Measurements from ENCODE around the gene SORBS1.

- TF ChIP-seq, protein P1, sequence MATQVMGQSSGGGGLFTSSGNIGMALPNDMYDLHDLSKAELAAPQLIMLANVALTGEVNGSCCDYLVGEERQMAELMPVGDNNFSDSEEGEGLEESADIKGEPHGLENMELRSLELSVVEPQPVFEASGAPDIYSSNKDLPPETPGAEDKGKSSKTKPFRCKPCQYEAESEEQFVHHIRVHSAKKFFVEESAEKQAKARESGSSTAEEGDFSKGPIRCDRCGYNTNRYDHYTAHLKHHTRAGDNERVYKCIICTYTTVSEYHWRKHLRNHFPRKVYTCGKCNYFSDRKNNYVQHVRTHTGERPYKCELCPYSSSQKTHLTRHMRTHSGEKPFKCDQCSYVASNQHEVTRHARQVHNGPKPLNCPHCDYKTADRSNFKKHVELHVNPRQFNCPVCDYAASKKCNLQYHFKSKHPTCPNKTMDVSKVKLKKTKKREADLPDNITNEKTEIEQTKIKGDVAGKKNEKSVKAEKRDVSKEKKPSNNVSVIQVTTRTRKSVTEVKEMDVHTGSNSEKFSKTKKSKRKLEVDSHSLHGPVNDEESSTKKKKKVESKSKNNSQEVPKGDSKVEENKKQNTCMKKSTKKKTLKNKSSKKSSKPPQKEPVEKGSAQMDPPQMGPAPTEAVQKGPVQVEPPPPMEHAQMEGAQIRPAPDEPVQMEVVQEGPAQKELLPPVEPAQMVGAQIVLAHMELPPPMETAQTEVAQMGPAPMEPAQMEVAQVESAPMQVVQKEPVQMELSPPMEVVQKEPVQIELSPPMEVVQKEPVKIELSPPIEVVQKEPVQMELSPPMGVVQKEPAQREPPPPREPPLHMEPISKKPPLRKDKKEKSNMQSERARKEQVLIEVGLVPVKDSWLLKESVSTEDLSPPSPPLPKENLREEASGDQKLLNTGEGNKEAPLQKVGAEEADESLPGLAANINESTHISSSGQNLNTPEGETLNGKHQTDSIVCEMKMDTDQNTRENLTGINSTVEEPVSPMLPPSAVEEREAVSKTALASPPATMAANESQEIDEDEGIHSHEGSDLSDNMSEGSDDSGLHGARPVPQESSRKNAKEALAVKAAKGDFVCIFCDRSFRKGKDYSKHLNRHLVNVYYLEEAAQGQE (IDR thresholded peaks at IDR 0.05; ENCODE audit: borderline replicate concordance in 1 of 2, low read depth in 1 of 2, low read length in 2 of 2) = no peak
- TF ChIP-seq HOXA3 (CRISPR knock-in tag; IDR thresholded peaks at IDR 0.05) = no peak
- TF ChIP-seq CTCF (CRISPR knock-in tag; IDR thresholded peaks at IDR 0.05) = no peak
- TF ChIP-seq SMARCE1 (IDR thresholded peaks at IDR 0.05; ENCODE audit: borderline replicate concordance) = no peak
- no peak for TF ChIP-seq POLR2AphosphoS5 (IDR thresholded peaks at IDR 0.05; ENCODE audit: low read depth, low read length)
- no peak for TF ChIP-seq ZNF407 (CRISPR knock-in tag; IDR thresholded peaks at IDR 0.05; ENCODE audit: not compliant biosample characterization)
- TF ChIP-seq TAF15 (IDR thresholded peaks at IDR 0.05; ENCODE audit: low read depth, low read length, poor library complexity, severe bottlenecking) = no peak
- no peak for TF ChIP-seq ZFX (CRISPR knock-in tag; IDR thresholded peaks at IDR 0.05; ENCODE audit: low read depth)
- no peak for TF ChIP-seq ZFP36 (IDR thresholded peaks at IDR 0.05; ENCODE audit: borderline replicate concordance, low read depth, low read length, partially characterized antibody)
- no peak for TF ChIP-seq BRCA1 (CRISPR knock-in tag; IDR thresholded peaks at IDR 0.05)
- TF ChIP-seq ATF2 (CRISPR knock-in tag; IDR thresholded peaks at IDR 0.05) = no peak
Observed at GRCh38 chr10:95553674-95554073, 7.5 kb downstream of the SORBS1 start.
